Astrocyte of the cerebellum (primary cell): Measurements from ENCODE around the gene ENPP7.

ENCODE experiments used
- DNase-seq: peaks from one replicate; pipeline ENCODE4 v3.0.0-alpha.2; 2011; ENCODE audit warnings: low read depth
- H3K4me3 ChIP-seq: 2 replicates; pipeline ENCODE4 v1.5.1; 2011; ENCODE audit warnings: mild to moderate bottlenecking, low read depth, low read length, moderate library complexity
- CTCF ChIP-seq: IDR thresholded peaks from 2 replicates; pipeline ENCODE4 v1.5.1; 2012; ENCODE audit warnings: low read length, low read depth, moderate library complexity, mild to moderate bottlenecking; ENCODE audit errors: missing control alignments
- in situ Hi-C: cut with HindIII; loops from 2 replicates; pipeline ENCODE4 v1.10.0; 2017; ENCODE audit warnings: low sequenced_read_pairs

ENPP7 gene

GRCh38 chr17:79781736-79782575 lies 51.2 kb downstream of the ENPP7 start:
- in situ Hi-C loops = no loop called here
- DNase-seq = no peak
- TF ChIP-seq CTCF = no peak

GRCh38 chr17:79783891-79784290 lies 53.1 kb downstream of the ENPP7 start:
- DNase-seq = no peak
- TF ChIP-seq CTCF = no peak
- in situ Hi-C loops = no loop called here
- no peak overlapping the region for H3K4me3 ChIP-seq

More at GRCh38 chr17:79781736-79782575, 51.2 kb downstream of the ENPP7 start:
- no peak overlapping the region for H3K4me3 ChIP-seq

DNA sequence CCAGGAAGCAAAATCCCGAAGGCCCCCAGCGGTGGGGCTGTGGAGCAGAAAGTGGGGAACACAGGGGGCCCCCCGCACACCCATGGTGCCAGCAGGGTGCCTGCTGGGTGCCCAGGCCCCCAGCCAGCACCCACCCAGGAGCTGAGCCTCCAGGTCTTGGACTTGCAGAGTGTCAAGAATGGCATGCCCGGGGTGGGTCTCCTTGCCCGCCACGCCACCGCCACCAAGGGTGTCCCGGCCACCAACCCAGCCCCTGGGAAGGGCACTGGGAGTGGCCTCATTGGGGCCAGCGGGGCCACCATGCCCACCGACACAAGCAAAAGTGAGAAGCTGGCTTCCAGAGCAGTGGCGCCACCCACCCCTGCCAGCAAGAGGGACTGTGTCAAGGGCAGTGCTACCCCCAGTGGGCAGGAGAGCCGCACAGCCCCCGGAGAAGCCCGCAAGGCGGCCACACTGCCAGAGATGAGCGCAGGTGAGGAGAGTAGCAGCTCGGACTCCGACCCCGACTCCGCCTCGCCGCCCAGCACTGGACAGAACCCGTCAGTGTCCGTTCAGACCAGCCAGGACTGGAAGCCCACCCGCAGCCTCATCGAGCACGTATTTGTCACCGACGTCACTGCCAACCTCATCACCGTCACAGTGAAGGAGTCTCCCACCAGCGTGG lies 53.7 kb downstream of the ENPP7 start:
- in situ Hi-C loops = no loop called here
- no peak for DNase-seq
- TF ChIP-seq CTCF = no peak
- no peak overlapping the region for H3K4me3 ChIP-seq

DNA sequence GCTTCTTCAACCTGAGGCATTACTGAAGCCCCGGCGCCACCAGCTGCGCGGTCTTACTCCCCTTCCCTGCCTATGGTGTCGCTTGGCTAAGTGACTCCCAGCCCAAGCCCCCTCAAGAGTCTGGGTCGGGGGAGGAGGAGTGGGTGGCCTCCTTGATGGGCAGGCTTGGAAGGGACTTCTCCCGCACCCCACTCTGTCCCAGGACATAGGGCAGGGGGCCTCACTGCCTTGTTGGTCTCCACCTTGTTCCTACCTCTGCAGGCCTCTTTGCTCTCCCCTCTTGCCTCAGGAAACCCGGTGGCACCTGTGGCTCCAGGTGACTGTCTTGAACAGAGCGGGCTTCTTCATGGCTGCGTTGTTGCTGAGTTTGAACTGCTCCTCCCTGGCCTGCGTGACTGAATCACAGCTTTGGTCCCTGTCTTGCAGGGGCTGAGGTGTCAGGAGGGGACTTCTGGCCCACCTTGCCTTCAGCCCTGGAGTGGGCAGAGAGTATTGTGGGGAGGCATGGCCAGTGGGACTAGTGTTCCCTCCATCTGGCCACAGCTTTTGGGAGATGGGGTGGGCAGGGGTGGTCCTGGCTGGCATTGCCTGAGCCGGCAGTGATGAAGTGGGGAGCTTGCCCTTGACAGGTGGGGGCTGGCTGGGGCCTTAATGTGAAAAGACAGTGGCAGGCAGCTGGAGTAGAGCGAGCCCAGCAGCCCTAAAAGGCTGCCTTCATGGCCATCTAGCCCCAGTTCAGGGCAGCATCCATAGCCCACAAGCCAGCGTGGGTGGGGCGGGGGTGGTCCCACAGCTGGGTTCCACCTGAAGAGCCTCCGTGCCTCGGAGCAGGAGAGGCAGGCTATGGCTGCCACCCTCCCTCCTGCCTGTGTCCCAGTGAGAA lies 54.5 kb downstream of the ENPP7 start:
- TF ChIP-seq CTCF = no peak
- in situ Hi-C loops = no loop called here
- no peak for DNase-seq
- H3K4me3 ChIP-seq = no peak overlapping the region

GRCh38 chr17:79785900-79786810 lies 55.4 kb downstream of the ENPP7 start:
- in situ Hi-C loops = no loop called here

More at GRCh38 chr17:79785900-79786810, 55.4 kb downstream of the ENPP7 start:
- TF ChIP-seq CTCF = no peak
- DNase-seq = no peak
- H3K4me3 ChIP-seq = no peak overlapping the region
